ENCODE results near the gene NDRG3.

Gene NDRG3

DNA sequence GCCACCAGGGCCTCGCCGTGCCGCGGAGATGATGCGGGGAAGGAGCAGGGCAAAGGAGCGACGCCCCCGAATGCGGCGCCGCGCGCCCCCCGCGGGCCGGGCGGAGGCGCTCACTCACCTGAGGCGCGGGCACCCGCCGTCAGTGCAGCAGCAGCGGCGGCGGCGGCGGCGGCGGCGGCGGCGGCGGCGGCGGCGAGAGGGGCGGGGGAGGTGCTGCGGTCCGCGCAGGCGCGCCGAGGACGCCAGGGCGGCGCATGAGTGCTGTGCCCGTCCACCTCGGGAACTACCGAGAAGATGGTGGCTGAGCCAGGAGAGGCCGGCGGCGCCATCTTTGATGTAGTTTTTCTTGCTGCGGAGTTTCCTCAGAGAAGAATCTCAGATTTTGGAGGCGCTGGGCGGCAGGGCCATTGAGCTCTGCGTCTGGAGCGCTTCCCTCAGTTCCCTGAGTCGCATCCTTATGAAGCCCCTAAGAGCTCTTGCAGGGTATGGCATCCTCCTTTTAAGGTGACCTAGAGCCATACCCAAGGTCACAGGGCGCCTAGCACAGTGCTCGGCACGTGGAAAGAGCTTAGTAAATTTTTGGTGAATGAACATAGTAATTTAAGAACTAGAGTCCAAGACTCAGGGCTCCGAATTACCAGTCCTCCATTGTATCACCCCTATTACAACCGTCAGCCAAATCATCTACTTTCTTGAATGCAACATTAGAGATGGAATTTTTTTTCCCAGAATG, at the start of gene NDRG3:
Gene NDRG3, minus strand, starts transcription at position 164 of the 733 bp plus-strand sequence. CDS start 24,355 bp downstream, outside the sequence.
- peak; percentile 96 for DNase-seq

DNA sequence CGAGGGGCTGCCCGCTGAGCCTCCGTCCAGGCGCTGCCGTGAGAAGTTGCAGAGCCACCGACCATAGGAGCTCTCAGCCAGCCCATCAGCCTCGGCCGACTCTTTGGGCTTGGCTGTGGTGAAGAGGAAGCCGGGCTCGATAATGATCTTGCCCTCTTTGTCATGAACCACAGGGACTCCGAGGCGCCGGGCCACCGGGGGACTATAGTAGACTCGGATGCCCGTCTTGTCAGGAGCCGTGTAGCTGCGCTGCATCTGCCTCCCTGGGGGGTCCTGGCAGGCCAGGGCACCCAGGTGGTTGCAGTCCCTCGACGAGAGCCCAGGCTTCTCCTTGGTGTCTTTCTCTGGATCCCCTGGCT, 48.2 kb upstream of the NDRG3 start:
- DNase-seq, result no peak

DNA sequence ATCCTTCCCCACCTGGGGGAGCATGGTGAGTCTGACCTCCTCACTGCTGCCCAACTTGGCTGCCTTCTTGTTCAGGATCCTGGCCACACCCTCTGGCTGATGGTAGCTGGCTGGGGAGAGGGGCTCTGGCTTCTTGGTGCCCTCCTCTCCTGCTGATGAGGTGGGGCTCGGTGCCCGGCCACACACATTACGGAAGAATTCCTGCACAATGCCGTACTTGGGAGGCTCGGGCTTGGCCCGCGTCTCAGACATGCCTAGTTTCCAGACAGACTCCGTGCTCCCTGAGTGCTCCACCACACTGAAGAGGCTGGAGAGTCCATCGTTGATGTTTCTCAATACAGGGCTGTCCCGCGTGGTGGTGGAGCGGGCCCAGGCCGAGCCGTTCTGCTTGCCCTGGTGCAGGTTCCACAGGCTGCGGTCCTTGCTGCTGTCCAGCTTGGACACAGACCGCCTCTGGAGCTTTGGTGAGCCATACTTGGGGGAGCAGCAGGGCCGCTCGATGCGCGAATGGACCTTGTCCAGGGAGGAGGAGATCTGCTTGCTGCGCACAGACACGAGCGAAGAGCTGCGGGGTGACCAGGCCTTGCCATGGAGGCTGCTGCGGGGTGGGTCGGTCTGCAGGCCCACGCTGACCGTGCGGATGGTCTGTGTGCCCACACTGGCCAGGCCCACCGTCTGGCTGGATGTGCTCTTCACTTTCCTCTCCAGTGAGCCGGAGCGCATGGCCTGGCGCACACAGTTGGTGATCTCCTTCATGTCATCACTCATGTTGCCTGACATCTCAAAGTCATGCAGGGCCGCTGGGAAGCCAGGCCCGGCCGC, 47.6 kb upstream of the NDRG3 start:
- no peak for DNase-seq

DNA sequence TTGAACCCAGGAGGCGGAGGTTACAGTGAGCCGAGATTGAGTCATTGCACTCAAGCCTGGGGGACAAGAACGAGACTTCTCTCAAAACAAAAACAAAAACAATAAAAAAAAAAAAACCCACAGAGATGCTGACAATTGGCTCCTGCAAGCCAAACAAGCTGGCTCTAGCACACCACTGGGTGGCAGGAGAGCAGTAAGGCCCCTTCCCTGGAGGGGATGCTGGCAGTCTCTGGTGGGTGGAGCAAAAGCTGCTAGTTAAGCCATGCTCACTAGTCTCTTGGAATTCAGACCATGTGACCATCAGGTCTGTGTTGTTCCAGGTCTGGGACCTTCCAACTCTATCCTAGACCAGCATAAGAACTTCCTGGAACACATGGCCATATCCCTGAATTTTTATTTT, 46.5 kb upstream of the NDRG3 start:
- DNase-seq, result peak; percentile 82

DNA sequence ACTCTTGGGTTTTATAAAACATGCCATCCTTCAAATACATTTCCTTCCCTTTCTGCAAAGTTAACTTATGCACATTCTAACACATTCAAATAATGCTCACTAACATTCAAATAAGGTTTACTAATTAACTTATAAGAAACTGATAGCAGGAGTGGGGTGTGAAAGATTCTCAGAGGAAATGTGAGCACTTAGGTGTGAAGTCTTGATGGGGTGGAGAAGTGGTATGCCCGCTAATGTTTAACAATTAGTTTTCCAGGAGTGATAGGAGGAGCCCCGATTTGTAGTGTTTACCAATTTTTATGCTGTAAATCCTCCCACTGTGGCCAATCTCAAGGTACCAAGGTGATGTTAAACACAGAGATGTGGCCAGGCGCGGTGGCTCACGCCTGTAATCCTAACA, 46.0 kb upstream of the NDRG3 start:
- DNase-seq, result no peak

DNA sequence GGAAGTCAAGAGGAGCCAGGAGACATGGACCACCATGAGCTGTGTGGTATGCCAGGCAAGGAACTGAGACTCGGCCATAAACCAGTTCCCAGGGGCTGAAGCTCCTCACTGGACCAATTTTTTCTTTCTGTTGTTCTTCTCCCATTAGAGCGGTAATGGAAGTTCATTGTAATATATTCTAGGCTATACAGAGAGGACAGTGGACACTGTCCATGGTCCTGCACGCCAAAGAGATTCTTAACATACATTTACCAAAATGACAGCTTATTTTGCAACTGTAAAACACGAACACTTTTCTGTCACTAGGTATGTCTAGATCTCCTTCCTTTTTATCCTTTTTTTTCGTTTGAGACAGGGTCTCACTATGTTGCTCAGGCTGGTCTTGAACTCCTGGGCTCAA, 40.8 kb upstream of the NDRG3 start:
- no peak for DNase-seq

DNA sequence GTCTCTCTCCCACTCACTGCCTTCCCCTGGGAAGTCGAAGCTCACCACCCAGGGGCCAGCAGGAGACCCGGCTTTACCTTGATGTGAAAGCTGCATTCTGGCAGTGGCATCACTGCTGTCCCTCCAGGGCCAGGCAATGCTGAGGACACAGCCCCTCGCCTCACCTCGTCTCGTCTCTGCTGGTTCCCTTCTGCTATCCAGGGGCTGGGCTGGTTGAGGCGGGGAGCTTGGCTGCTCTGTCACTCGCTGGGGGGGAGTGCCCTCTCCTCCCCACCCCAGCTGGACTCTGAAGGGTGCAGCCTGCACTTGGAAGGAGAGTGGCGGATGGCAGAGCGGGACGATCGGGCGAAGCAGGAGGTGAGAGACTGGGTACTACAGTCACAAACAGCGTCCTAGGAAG, 40.4 kb upstream of the NDRG3 start:
- no peak for DNase-seq

DNA sequence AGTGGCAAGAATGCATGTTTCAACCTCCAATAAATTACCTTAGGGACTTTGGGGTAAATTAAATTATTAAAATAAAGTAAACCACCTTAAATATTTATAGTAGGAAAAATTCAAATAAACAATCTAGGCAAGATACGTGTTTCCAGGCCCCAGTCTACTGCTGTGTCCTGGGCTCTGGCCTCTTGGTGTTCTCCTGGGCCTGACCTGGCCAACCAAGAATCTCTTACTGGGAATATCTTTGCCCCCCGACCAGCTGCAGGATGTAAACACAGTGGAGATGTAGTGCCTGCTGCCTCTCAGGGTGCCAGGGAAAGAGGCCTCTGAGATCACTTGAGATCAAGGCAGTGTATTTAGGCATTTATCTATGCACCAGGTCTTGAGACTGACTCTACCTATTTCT, 39.4 kb upstream of the NDRG3 start:
- no peak for DNase-seq

DNA sequence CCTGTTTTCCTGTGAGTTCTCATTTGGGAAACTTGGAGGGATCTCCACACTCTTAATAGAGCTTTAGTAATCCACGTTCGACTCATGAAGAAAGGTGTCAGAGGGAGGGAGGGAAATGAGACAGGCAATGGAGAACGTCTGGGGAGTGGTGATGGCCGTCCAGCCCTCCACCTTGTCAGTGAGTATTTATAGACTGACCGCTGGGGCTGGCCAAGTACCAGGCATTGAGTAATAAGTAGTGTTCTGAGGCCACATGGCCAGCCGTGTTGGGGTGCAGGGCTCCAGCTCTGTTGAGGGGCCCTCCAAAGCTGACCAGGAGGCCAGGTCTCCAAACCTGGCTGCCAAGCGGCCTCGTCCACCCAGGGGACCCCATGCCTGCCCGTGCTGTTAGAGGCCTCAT, 39.0 kb upstream of the NDRG3 start:
- DNase-seq, result no peak

DNA sequence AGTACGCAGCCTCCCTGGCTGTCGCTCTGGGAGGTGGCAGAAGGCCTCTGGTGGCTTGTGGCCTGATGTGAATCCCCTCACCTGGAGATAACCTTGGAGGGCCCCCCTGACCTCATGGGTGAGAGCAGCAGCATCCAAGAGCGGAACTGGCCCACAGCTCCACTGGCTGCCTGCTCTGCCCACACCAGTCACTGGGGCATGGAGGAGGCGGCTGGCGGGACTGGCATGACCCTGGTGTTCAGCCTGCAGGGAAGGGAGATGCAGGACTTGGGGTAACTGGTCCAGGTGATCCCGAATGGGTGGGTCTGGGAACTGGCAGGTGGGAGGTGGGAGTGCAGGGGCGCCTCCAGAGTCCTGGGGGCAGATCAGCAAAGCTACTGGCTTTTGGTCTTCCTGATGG, 38.2 kb upstream of the NDRG3 start:
- no peak for DNase-seq

DNA sequence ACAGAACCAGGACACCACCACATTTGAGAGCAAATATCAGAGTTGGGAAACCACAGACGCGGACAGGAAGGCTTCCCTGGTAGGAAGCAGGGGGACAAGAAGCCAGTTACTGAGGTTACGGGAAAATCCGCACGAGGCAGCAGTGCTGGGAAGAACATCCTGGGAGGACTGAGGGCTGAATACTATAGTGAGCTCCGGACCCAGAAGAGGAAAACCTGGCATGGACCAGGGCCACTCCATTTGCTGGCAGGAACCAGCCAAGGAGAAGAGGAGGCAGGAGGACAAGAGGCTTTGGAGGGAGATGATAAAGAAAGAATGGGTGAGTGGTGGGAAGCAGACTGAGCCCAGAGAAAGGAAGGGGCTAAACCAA, 33.8 kb upstream of the NDRG3 start:
- no peak for DNase-seq

DNA sequence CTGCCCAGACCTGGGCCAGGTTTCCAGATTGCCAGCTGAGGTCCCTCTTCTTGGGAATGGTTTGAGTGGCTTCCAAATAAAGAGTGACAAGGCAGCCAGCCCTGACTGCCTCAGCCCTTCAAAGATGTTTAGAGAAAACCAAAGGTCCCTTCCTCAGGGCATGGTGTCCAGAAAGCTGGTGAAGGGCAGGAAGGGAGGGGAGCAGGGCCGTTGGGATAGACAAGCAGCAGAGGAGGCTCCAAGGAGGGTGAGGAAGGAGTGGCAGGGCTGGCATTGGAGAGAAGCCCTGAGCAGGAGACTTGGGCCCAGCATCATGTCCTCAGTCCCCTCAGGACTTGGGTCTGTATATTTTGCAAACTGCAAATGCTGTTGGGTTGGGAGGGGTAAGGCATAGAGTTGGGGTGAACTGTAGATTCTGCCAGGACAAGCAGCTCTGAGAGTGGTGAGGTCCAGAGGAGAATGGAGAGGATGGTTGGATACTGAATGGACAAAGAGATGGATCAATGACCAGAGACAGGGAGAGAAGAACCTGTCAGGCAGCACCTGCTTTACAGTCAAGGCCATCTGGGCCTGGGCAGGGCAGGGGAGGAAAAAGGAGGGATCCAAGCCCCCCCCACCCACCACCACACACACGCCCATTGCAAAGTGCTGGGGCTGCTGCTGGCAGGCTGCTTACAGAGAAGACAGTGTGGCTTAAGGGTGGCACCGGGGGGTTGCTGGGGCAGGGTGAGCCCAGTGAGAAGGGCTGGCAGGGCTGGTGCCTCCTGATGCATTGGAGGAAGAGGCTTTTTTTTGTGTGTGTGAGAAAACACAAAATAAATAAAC, 33.2 kb upstream of the NDRG3 start:
- DNase-seq, result no peak

DNA sequence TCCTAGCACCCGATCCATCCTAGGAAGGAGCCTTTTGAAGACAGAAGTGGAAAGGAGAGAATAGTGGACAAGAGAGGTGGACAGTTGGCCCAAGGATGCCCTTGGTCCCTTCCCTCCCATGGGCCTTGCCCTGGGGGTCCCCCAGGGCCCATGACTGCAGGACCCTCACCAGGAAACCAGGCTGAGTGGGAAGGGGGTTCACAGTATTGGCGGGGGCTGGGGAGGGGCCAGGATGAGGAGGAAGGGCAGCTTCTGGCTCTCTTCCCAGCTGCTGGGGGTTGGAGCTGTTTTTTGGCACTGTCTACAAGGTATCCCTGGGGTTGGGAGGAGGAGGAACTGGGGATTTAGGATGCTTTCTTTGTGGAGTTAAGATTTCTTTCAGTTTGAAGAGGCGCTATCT, 31.7 kb upstream of the NDRG3 start:
- no peak for DNase-seq

DNA sequence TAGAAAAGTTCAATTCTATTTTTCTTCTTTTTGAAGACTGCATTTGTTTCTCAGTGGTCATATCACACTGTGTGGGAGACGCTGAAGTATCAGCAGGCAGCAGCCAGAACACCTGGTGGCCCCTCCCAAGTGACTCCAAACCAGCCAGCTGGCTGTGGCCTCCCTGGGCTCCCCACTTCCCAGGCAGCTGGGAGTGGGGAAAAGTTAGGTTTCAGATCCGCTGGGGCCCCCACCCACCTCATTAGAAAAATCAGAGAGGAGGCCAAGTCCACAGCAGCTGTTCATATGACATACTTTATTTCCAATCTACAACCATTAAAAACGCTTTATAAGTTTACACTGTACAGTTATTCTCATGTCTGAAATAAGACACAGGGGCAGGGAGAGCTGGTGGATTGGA, 31.3 kb upstream of the NDRG3 start:
- DNase-seq, result peak; percentile 8

DNA sequence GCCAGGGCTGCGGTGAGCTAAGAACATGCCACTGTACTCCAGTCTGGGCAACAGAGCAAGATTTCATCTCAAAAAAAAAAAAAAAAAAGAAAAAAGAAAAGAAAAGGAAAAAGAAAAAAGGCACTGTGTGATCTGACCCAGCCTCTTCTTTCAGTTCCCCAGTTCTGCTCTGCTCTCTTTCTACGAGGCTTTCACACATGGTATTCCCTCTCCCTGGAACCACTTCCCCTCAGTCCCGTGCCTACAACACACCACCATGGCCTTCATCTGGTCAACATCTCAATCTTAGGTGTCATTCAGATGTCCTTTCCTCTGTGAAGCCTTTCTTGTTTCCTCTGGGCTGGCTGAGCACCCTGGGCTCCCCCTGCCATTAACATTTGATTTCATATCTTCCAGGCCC, 29.9 kb upstream of the NDRG3 start:
- no peak for DNase-seq

DNA sequence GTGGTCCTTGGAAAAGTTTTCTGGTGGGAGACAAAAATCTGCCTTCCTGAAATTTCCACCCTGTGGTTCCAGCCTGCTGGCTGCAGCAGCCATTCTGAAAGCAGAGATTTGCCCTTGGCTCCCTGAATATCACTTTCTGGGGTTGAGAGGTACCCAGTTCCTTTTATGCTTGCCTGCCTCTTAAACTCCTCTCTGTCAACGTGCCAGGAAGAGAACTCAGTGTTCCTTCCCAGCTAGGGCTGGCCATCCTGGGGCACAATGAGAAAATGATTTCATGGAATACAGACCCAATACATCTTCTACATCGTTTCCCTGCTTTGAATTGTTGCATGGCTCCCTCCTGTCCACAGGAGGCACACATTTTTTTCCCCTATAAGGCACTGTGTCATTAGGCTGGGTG, 29.3 kb upstream of the NDRG3 start:
- DNase-seq, result no peak

DNA sequence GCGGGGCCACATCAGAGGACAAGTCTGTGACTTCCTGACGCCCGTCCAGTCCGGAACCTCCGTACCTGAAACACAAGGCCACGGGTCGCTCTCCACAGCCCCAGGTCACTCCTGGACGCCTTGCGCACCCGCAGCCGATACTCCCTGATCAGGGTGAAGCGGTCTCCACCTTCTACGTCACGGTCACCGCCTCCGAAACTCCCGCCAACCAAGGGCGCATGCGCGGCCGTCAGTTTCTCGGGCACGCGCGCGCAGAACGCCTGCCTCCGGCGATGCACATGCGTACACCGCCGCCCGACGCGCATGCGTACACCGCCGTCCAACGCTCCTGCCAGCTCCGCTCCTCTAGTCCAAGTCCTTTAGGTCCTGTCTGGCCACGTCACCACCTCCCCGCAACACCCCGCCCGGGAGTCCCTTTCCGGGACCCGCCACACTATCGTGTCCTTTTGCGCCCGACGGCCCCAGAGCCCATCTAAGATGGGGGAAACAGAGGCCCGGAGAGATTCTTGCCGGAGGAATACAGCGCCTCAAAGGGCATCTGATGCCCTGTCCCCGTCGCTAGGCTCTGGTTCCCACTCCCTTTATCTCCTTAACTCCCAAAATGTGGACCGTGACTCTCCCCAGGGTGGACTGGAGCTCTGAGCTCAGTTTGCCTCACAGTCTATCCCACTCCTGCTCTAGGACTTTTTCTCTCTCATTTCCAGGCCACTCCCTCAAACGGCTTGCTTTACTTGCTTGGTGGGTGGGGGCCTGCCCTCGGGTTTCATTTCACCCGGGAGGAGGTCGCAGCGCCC, 27.9 kb upstream of the NDRG3 start, which contains the start of gene DSN1:
Gene DSN1, minus strand, starts transcription at position 167 of the 794 bp plus-strand sequence. CDS start 2,305 bp downstream, outside the sequence.
- peak; percentile 99 for DNase-seq

DNA sequence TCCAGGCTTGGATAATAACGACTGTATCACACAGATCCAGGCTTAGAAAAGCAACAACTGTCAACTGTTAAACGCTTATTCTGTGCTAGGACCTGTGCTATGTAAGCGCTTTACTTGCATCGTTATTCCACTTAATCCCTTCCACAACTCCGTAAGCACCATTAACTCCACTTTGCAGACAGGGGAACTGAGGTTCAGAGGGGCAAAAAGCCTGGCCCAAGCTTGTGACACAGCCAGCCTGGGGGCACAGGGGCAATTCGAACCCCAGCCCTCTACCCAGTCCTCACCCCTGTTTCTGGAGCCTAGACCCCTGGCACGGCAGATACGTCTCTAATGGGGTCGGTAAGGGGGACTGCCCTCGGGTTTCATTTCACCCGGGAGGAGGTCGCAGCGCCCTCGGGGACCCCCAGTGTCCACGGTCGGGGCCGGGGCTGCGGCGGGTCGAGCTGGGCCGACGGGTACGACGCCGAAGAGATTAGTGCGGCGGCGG, 27.3 kb upstream of the NDRG3 start:
- DNase-seq, result no peak

DNA sequence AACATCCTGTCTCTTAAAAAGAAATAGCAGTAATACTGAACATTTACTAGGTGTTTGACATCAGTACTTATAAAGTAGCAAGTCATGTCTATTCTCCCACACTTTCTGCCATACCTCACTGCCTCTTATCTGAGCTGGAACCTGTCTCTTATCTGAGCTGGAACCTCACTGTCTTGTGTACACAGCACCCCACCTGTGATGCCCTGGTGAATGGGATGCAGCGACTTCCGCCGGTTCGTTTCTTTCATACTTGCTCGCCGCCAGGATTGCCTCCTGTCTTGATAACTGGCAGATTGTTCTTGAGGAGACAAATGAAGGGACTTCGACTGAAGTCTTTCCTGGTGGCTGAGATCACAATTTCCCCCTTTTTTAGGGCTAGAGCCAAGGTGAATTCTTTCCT, 24.8 kb upstream of the NDRG3 start:
- DNase-seq, result no peak

DNA sequence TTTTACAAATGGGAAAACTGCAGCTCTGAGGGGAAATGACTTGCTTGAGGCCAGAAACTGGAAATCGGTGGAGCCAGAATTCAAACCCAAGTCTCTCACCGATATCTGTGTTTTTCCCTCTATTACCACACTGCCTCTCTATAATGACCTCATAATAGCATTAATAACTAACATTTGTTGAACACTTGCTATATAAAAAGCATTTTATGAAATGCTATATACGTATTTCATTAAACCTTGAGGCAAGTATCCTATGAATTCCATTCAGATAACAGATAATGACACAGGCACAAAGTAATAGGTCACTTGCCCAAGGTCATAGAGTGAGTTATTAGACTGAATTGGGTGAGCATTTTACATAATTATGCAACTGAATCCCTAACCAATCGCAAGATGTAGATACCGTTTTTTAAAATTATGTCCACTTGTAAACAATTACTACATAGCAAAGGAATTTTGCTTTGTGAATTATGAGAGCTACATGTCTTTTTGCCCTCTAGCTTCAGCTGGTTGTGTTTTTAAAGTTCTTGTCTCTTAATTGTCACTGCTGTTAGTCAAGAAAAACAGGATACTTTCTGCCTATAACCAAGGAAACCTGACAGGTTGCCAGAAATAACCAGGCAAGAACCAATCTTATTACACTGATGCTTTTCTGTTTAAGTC, 23.0 kb upstream of the NDRG3 start:
- DNase-seq, result no peak

DNA sequence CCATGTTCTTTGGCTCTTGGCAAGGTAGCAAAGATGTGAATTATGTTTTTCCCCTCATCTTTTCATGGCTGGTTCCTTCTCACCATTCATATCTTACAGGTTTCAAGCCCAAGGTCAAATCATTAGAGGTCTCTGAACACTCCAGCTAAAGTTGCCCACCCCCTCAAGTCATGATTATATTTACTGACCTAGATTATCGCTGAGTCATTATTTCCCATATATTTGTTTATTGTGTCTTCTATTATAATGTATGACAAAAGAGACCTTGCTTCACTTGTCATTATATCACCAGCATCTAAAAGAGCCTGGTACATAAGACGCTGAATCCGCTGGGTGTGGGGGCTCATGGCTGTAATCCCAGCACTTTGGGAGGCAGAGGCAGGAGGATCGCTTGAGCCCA, 15.2 kb upstream of the NDRG3 start:
- DNase-seq, result no peak

DNA sequence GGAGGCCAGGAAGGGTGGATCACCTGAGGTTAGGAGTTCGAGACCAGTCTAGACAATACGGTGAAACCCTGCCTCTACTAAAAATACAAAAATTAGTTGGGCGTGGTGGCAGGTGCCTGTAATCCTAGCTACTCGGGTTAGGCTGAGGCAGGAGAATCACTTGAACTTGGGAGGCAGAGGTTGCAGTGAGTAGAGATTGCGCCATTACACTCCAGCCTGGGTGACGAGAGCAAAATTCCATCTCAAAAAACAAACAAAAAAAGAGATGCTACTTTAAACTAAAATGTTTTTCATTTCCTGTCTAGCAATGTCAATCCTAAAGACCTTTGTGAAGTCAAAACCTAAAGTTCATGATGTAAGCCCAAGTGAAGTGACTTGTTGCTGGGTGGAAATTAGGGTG, 14.8 kb upstream of the NDRG3 start:
- DNase-seq, result no peak
